ENCODE measurements around the gene MAD1L1.

- TF ChIP-seq CTCF (IDR thresholded peaks at IDR 0.05), result no peak
- TF ChIP-seq POLR2A (IDR thresholded peaks at IDR 0.05), result no peak
- TF ChIP-seq EP300 (IDR thresholded peaks at IDR 0.05; ENCODE audit: low read depth), result no peak
- TF ChIP-seq POLR2AphosphoS5 (IDR thresholded peaks at IDR 0.05), result no peak
Measured at GRCh38 chr7:2251841-2252771, 19.4 kb upstream of the MAD1L1 start.
